AG10803 (cell line): ENCODE results near the gene SMOC2.

Source experiments
- DNase-seq: peaks from one replicate; pipeline ENCODE4 v3.0.0; 2010; ENCODE audit warnings: low read depth
- H3K4me3 ChIP-seq: 2 replicates; pipeline ENCODE4 v1.5.1; 2011; ENCODE audit warnings: mild to moderate bottlenecking, low read length, control low read depth
- CTCF ChIP-seq: conservative IDR thresholded peaks from 2 replicates; pipeline ENCODE4 v1.5.1; 2011; ENCODE audit warnings: mild to moderate bottlenecking, low read length, control low read depth, inconsistent platforms

SMOC2 gene

GRCh38 chr6:168415098-168415992, 25.6 kb upstream of the SMOC2 start:
- H3K4me3 ChIP-seq: no peak overlapping the region
- DNase-seq: no peak
- TF ChIP-seq CTCF: no peak

- no peak for TF ChIP-seq CTCF
- DNase-seq: no peak
- no peak overlapping the region for H3K4me3 ChIP-seq
These were observed 24.9 kb upstream of the SMOC2 start for GRCh38 chr6:168415993-168416530.

- no peak for DNase-seq
- H3K4me3 ChIP-seq: no peak overlapping the region
- TF ChIP-seq CTCF: no peak
These were observed 24.5 kb upstream of the SMOC2 start for GRCh38 chr6:168416531-168416930.

- TF ChIP-seq CTCF: no peak
- no peak overlapping the region for H3K4me3 ChIP-seq
- no peak for DNase-seq
These were observed 23.8 kb upstream of the SMOC2 start for GRCh38 chr6:168417191-168417590.

- no peak for TF ChIP-seq CTCF
- H3K4me3 ChIP-seq: no peak overlapping the region
- no peak for DNase-seq
These were observed 23.1 kb upstream of the SMOC2 start for GRCh38 chr6:168417679-168418557.

- H3K4me3 ChIP-seq: no peak overlapping the region
- no peak for DNase-seq
- no peak for TF ChIP-seq CTCF
These were observed 22.3 kb upstream of the SMOC2 start for GRCh38 chr6:168418711-168419121.
